Mesenchymal stem cell (in vitro differentiated cells and primary cell): ENCODE measurements around the gene TMEM179B.

Experiments
- DNase-seq: peaks from one replicate; pipeline ENCODE4 v3.0.0-alpha.2; 2013
- H2AFZ ChIP-seq: one replicate; pipeline ENCODE4 v1.6.1; 2013; ENCODE audit warnings: low read depth, mild to moderate bottlenecking, control low read depth, inconsistent platforms, low read length, moderate library complexity
- H2AK5ac ChIP-seq: 2 replicates; pipeline ENCODE4 v1.6.1; 2013; ENCODE audit warnings: low read length, moderate library complexity, mild to moderate bottlenecking, inconsistent platforms; ENCODE audit not compliant: severe bottlenecking
- H2BK120ac ChIP-seq: one replicate; pipeline ENCODE4 v1.6.1; 2013; ENCODE audit warnings: low read depth, mild to moderate bottlenecking, inconsistent platforms, low read length, moderate library complexity
- H2BK12ac ChIP-seq, 2 experiments: one replicate each; pipeline ENCODE4 v1.6.1; 2013; ENCODE audit warnings: inconsistent platforms in 2 of 2, low read length in 2 of 2, mild to moderate bottlenecking in 2 of 2, moderate library complexity in 2 of 2, control low read depth in 1 of 2
- H2BK15ac ChIP-seq: one replicate; pipeline ENCODE4 v1.6.1; 2013; ENCODE audit warnings: mild to moderate bottlenecking, low read depth, inconsistent platforms; ENCODE audit not compliant: poor library complexity, severe bottlenecking
- H2BK5ac ChIP-seq: 2 replicates; pipeline ENCODE4 v1.6.1; 2013; ENCODE audit warnings: low read depth, mild to moderate bottlenecking, low read length, control low read depth, inconsistent platforms; ENCODE audit not compliant: poor library complexity, severe bottlenecking
- H3K14ac ChIP-seq, 2 experiments: one replicate each; pipeline ENCODE4 v1.6.1; 2013; ENCODE audit warnings: inconsistent platforms in 2 of 2, low read length in 2 of 2, control low read depth in 1 of 2, mild to moderate bottlenecking in 1 of 2, moderate library complexity in 1 of 2
- H3K18ac ChIP-seq, 2 experiments: one replicate each; pipeline ENCODE4 v1.6.1; 2013; ENCODE audit warnings: inconsistent platforms in 2 of 2, low read length in 2 of 2, control low read depth in 1 of 2, low read depth in 1 of 2, mild to moderate bottlenecking in 1 of 2
- H3K23ac ChIP-seq, 2 experiments: one replicate each; pipeline ENCODE4 v1.6.1; 2013; ENCODE audit warnings: inconsistent platforms in 2 of 2, low read length in 2 of 2, mild to moderate bottlenecking in 2 of 2, moderate library complexity in 2 of 2, control low read depth in 1 of 2
- H3K27ac ChIP-seq: 2 replicates; pipeline ENCODE4 v1.5.1; 2013; ENCODE audit warnings: mild to moderate bottlenecking, moderate library complexity, low read length, control low read depth, inconsistent platforms; ENCODE audit not compliant: poor library complexity, severe bottlenecking
- H3K27me3 ChIP-seq, 2 experiments: 2 replicates each; pipeline versions ENCODE4 v1.6.1 to v1.7.0; 2013; ENCODE audit warnings: low read length in 2 of 2, mild to moderate bottlenecking in 2 of 2, moderate library complexity in 2 of 2, control low read depth in 1 of 2, inconsistent platforms in 1 of 2; ENCODE audit not compliant: control insufficient read depth in 1 of 2, insufficient read depth in 1 of 2
- H3K36me3 ChIP-seq, 2 experiments: 2 replicates each; pipeline versions ENCODE4 v1.6.1 to v1.7.0; 2013; ENCODE audit warnings: low read length in 2 of 2, control low read depth in 1 of 2, inconsistent platforms in 1 of 2, low read depth in 1 of 2, mild to moderate bottlenecking in 1 of 2; ENCODE audit not compliant: insufficient read depth in 2 of 2, control insufficient read depth in 1 of 2
- H3K4ac ChIP-seq, 2 experiments: one replicate each; pipeline ENCODE4 v1.6.1; 2013; ENCODE audit warnings: inconsistent platforms in 2 of 2, low read length in 2 of 2, mild to moderate bottlenecking in 2 of 2, moderate library complexity in 2 of 2, control low read depth in 1 of 2, low read depth in 1 of 2
- H3K4me1 ChIP-seq: 2 replicates; pipeline ENCODE4 v1.6.1; 2013; ENCODE audit warnings: low read depth, low read length, control low read depth; ENCODE audit not compliant: control insufficient read depth, insufficient read depth
- H3K4me2 ChIP-seq: 2 replicates; pipeline ENCODE4 v1.6.1; 2013; ENCODE audit warnings: low read length, mild to moderate bottlenecking, inconsistent platforms; ENCODE audit not compliant: poor library complexity, severe bottlenecking
- H3K4me3 ChIP-seq, 2 experiments: 2 replicates each; pipeline versions ENCODE4 v1.5.1 to v1.7.0; 2013; ENCODE audit warnings: low read length in 2 of 2, mild to moderate bottlenecking in 2 of 2, control low read depth in 1 of 2, low read depth in 1 of 2; ENCODE audit not compliant: insufficient read depth in 1 of 2
- H3K79me1 ChIP-seq: replicated peaks from 2 replicates; pipeline ENCODE4 v1.6.1; 2013; ENCODE audit warnings: mild to moderate bottlenecking, control low read depth, low read length, inconsistent platforms; ENCODE audit not compliant: poor library complexity, severe bottlenecking
- H3K9ac ChIP-seq: 2 replicates; pipeline ENCODE4 v1.7.0; 2013; ENCODE audit warnings: mild to moderate bottlenecking, low read length, moderate library complexity
- H3K9me3 ChIP-seq: 2 replicates; pipeline ENCODE4 v1.7.0; 2013; ENCODE audit warnings: mild to moderate bottlenecking, low read length; ENCODE audit not compliant: control insufficient read depth
- H4K8ac ChIP-seq: one replicate; pipeline ENCODE4 v1.6.1; 2013; ENCODE audit warnings: inconsistent platforms, mild to moderate bottlenecking, low read length, moderate library complexity
- H4K91ac ChIP-seq: one replicate; pipeline ENCODE4 v1.6.1; 2013; ENCODE audit warnings: mild to moderate bottlenecking, low read length, inconsistent platforms
- WGBS: methylation state at CpG from one replicate; pipeline ENCODE4 v1.1.7; 2013; ENCODE audit warnings: mixed read lengths; 5-methylcytosine and 5-hydroxymethylcytosine counted together

The TMEM179B gene

GRCh38 chr11:62811659-62812058 is 24.5 kb downstream of the TMEM179B start:
- no peak overlapping the region for H3K9ac ChIP-seq

DNA sequence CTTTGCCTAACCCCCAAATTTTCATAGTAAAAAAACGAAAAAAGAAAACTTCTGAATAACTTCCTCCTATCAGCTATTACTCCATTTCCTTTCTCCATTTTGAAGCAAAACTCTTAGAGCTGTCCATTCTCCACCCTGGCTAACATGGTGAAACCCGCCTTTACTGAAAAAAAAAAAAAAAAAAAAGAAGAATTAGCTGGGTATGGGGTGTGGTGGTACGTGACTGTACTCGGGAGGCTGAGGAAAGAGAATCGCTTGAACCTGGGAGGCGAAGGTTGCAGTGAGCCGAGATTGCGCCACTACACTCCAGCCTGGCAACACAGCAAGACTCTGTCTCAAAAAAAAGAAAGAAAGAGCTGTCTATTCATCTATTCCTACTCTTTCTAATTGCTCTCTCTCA is 29.4 kb downstream of the TMEM179B start:
- Histone ChIP-seq H3K23ac (no peak overlapping the region), H3K4me2 (no peak overlapping the region), H2BK12ac (no peak overlapping the region), H2BK120ac (no peak overlapping the region), H3K18ac (no peak overlapping the region), H3K9me3 (no peaks in the 10 kb centered on the region), H3K79me1 (no peaks in the 10 kb centered on the region), H4K8ac (no peak overlapping the region), H4K91ac (no peak overlapping the region), H2BK15ac (no peak overlapping the region), H3K27ac (no peak overlapping the region), H3K9ac (no peak overlapping the region), H3K14ac (no peak overlapping the region), H3K27me3 (no peaks in the 10 kb centered on the region), H3K36me3 (peaks cover 36 to 80% of the 10 kb centered on the region in 2 experiments), H3K4me1 (no peaks in the 10 kb centered on the region), H3K4me3 (no peak overlapping the region), H2AK5ac (no peak overlapping the region), H2AFZ (no peak overlapping the region), H2BK5ac (no peak overlapping the region), H3K4ac (no peak overlapping the region)
- no peak for DNase-seq
- 100% methylated on average over 1 of the region's 8 CpGs for WGBS

More at GRCh38 chr11:62811659-62812058, 24.5 kb downstream of the TMEM179B start:
- H3K4ac ChIP-seq, result no peak overlapping the region
- H2BK15ac ChIP-seq, result no peak overlapping the region
- H4K91ac ChIP-seq, result no peak overlapping the region
- no peak overlapping the region for H2BK120ac ChIP-seq
- H3K14ac ChIP-seq, result no peak overlapping the region
- H3K23ac ChIP-seq, result no peak overlapping the region
- no peaks in the 10 kb centered on the region for H3K27me3 ChIP-seq
- DNase-seq, result no peak
- no peak overlapping the region for H2BK5ac ChIP-seq
- H3K36me3 ChIP-seq, result peaks cover 17 to 34% of the 10 kb centered on the region in 2 experiments
- no peak overlapping the region for H4K8ac ChIP-seq
- 87% methylated on average over 2 of the region's 2 CpGs for WGBS
- H3K27ac ChIP-seq, result no peak overlapping the region
- no peaks in the 10 kb centered on the region for H3K9me3 ChIP-seq
- H3K18ac ChIP-seq, result no peak overlapping the region
- H3K4me1 ChIP-seq, result peaks cover 6% of the 10 kb centered on the region
- no peak overlapping the region for H2AFZ ChIP-seq
- H3K4me2 ChIP-seq, result no peak overlapping the region
- H3K4me3 ChIP-seq, result no peak overlapping the region
- H2BK12ac ChIP-seq, result no peak overlapping the region
- H3K79me1 ChIP-seq, result no peaks in the 10 kb centered on the region
- no peak overlapping the region for H2AK5ac ChIP-seq

GRCh38 chr11:62817129-62817528 is 29.9 kb downstream of the TMEM179B start:
- no peak overlapping the region for H2BK120ac ChIP-seq
- peaks cover 42 to 86% of the 10 kb centered on the region in 2 experiments for H3K36me3 ChIP-seq
- H3K27me3 ChIP-seq, result no peaks in the 10 kb centered on the region
- H2BK15ac ChIP-seq, result no peak overlapping the region
- H3K9me3 ChIP-seq, result no peaks in the 10 kb centered on the region
- H4K91ac ChIP-seq, result no peak overlapping the region
- H3K4ac ChIP-seq, result no peak overlapping the region
- no peak for DNase-seq
- H2AFZ ChIP-seq, result no peak overlapping the region
- WGBS, result 98% methylated on average over 4 of the region's 4 CpGs
- no peaks in the 10 kb centered on the region for H3K4me1 ChIP-seq
- no peak overlapping the region for H2AK5ac ChIP-seq
- H3K23ac ChIP-seq, result no peak overlapping the region
- H2BK12ac ChIP-seq, result no peak overlapping the region
- no peak overlapping the region for H3K18ac ChIP-seq
- H3K79me1 ChIP-seq, result no peaks in the 10 kb centered on the region
- no peak overlapping the region for H3K14ac ChIP-seq
- H3K27ac ChIP-seq, result no peak overlapping the region
- no peak overlapping the region for H4K8ac ChIP-seq
- no peak overlapping the region for H2BK5ac ChIP-seq
- H3K9ac ChIP-seq, result no peak overlapping the region
- H3K4me3 ChIP-seq, result no peak overlapping the region
- no peak overlapping the region for H3K4me2 ChIP-seq

- no peak overlapping the region for H2BK5ac ChIP-seq
- H3K9ac ChIP-seq, result no peak overlapping the region
- H3K27me3 ChIP-seq, result no peaks in the 10 kb centered on the region
- peaks cover 80 to 87% of the 10 kb centered on the region in 2 experiments for H3K36me3 ChIP-seq
- H3K4me1 ChIP-seq, result peaks cover 2% of the 10 kb centered on the region
- no peak overlapping the region for H4K91ac ChIP-seq
- DNase-seq, result no peak
- H2AFZ ChIP-seq, result no peak overlapping the region
- no peak overlapping the region for H2BK12ac ChIP-seq
- H3K9me3 ChIP-seq, result no peaks in the 10 kb centered on the region
- H2BK120ac ChIP-seq, result no peak overlapping the region
- no peak overlapping the region for H3K4ac ChIP-seq
- no peak overlapping the region for H4K8ac ChIP-seq
- 96% methylated on average over 3 of the region's 3 CpGs for WGBS
- peaks cover 22% of the 10 kb centered on the region for H3K79me1 ChIP-seq
- no peak overlapping the region for H2AK5ac ChIP-seq
- H3K4me3 ChIP-seq, result no peak overlapping the region
- H3K23ac ChIP-seq, result no peak overlapping the region
- H3K4me2 ChIP-seq, result no peak overlapping the region
- no peak overlapping the region for H2BK15ac ChIP-seq
- H3K18ac ChIP-seq, result no peak overlapping the region
- no peak overlapping the region for H3K27ac ChIP-seq
- no peak overlapping the region for H3K14ac ChIP-seq
Measured at GRCh38 chr11:62823677-62824076, 36.5 kb downstream of the TMEM179B start.
